Activated CD8-positive, alpha-beta memory T cell treated with anti-CD3 and anti-CD28 coated beads, Interleukin-2, amount 50 U/mL, for 48 hours (primary cell): ENCODE results near the gene UBE4B.
"Not testable (repeated sequence)": the region's sequence is repeated elsewhere in the genome, so short reads cannot be mapped to it uniquely, and the experiment has no call there.

Source experiments
- DNase-seq: peaks from one replicate; pipeline ENCODE4 v3.0.0-alpha.2; 2020

Gene UBE4B

DNA sequence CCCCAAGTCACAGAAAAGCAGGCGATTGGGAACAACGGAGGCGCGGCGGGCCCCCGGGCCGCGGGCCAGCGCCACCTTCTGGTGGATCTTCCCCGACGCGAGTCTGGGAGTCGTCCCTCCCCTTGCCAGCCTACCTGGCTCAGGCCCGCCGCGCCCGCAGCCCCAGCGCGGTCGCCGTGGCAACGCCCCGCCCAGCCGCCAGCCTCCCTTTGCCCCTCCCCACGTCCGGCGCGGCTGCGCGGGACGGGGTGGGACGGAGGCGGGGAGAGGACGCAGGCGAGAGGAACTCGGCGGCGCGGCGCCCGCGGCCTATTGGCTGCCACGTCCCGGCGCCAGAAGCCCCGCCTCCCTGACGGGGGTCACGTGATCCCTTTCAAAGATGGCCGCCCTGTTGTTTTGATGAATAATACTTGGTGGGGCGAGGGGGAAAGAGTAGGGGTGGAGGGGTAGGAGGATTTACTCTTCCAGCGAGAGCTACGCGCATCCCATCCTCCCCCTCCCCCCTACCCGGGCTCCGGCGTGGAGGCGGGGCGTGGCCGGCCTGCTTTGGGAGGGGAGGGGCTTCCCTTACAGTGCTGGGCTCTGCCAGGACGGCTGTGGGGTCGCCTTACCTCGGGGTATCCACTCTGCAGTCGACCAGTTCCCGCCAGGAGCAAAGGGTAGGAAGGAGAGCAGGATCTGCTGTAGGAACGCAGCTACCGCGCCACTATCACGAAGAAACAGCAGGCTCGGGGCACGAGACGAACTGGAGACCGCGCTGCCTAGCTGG is at the start of gene UBE4B:
Gene UBE4B (plus strand): TSS at position 369 of the 769 bp plus-strand sequence. CDS start 713 bp downstream, outside the sequence.
- DNase-seq, result peak; percentile 98

DNA sequence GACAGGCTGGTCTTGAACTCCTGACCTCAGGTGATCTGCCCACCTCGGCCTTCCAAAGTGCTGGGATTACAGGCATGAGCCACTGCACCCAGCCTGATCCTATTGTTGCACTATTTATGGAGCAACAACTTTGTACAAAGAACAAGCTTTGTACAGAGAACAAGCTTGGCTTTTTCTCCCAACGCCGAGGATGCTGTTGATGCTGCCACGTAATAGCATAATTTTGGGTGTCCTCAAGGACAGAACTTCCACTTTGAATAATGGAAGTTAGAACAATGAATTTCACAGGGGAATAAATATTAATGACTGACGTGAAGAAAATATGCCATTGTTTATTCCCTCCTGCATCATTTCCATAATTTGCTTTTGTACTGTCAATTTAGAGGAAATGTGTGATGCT is 48.5 kb upstream of the UBE4B start:
- no peak for DNase-seq

DNA sequence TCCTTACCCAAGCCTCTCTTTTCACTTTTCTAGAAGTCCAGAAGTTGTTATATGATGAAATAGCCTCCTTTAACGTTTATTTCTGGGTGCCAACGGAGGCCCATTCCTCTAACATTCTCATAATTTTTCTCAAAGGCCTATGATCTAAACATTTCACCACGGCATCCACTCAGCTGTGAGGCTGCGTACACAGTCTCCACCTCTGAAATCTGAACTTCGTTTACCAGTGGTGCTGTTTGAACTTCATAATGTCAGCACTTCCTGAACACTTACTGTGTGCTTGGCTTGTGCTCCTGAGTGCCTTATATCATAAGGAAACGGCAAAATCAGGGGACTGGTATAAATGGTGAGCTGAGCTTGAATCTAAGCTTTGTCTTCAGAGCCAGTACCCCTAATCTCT is 47.8 kb upstream of the UBE4B start:
- DNase-seq, result no peak

GRCh38 chr1:9989773-9990172 is 43.0 kb upstream of the UBE4B start:
- DNase-seq, result no peak

DNA sequence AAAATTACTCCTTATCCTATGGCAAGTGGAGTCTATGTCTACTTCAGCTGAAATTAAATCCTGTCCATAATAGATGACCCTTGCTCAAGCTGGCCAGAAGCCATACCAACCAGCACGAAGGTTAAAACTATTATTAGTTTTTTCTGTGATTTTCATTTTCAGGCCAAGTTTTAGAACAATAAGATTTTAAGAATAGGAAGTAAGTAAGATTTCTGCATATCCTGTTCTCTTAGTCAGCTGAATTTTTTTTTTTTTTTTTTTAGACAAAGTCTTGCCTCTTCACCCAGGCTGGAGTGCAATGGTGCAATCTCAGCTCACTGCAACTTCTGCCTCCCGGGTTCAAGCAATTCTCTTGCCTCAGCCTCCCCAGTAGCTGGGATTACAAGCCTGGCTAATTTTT is 41.8 kb upstream of the UBE4B start:
- no peak for DNase-seq

DNA sequence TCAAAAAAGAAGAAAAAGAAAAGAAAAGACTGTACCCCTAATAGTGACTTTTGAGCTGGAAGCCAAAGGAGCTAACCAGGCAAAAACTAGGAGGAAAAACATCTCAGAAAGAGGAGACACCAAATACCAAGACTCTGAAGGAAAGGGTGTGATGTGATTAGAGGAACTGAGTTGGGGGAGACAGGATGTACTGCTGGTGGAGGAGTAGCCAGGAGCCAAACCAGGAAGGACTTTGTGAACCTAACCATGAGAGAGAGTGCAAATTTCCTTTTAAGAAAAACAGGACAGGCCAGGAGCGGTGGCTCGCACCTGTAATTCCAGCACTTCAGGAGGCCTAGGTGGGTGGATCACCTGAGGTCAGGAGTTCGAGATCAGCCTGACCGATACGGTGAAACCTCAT is 39.8 kb upstream of the UBE4B start:
- DNase-seq, result no peak

- DNase-seq, result no peak
Observed at GRCh38 chr1:9993561-9994075, 39.1 kb upstream of the UBE4B start.

DNA sequence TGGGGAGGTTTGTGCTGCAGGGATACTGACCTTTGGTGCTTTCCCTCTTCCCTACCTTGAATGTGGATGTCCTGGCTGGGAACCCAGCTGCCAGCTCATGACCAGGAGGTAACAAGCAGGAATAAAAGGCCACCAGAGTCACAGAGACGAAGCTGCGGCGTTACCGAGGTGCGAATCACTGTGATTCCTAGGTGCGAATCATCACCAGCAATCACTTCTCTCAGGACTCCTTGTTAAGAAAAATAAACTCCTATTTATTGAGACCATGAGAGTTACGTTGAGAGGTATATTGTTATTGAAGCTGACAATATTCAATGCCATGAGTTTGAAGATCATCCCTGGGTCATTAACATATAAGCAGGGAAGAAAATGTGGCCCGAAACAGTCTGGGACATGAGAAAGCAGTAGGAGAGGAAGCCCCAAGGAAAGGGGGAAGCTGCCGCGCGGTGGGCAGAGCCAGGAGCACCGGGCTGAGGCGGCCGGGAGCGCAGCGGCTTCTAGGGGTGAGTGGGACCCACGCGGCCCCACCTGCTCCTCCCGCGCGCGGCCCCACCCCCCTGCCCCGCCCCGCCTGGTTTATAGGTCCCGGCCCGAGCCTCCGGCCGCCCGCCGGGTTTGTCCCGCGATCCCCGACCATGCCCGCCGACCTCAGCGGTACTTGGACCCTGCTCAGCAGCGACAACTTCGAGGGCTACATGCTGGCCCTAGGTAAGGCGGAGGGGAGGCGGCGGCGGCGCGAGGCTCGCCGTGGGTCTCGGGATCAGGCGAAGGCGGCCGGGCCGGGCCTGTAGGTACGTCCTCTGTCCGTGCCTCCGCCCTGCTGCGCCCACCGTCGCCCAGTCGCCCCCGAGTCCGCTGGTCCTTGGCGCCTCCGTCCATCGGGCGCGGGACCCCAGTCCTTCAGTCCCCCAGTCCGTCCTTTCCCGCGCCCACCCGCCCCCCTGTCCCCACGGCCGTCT is 35.9 kb upstream of the UBE4B start, which contains the start of gene RBP7:
Gene RBP7 (plus strand): TSS at position 605 of the 959 bp plus-strand sequence. CDS start 31 bp downstream, at position 636.
- peak; percentile 57 for DNase-seq

GRCh38 chr1:10001016-10001665 is 31.6 kb upstream of the UBE4B start:
- DNase-seq, result no peak

GRCh38 chr1:10005248-10005647 is 27.5 kb upstream of the UBE4B start:
- not testable (repeated sequence) for DNase-seq

GRCh38 chr1:10007169-10007568 is 25.6 kb upstream of the UBE4B start:
- no peak for DNase-seq

GRCh38 chr1:10014016-10014415 is 18.7 kb upstream of the UBE4B start:
- DNase-seq, result no peak

DNA sequence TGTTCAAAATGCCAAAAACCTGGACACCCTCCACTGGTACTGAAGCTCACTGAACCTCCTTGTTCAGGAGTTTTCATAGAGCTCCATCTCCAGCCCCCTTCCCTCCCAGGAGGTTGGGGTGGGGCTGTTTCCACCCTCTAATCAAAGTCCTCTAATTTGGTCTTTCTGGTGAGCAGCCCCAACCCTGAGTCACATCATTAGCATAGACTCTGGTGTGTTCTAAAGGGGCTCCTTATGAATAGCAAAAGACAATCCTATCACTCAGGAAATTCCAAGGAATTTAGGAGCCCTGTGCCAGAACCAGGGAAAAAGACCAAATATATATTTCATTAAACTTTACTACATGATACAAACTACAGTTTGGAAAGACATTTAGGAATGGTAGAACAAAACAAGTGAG is 13.2 kb upstream of the UBE4B start:
- DNase-seq, result no peak

- no peak for DNase-seq
Observed at GRCh38 chr1:10020086-10020485, 12.7 kb upstream of the UBE4B start.

DNA sequence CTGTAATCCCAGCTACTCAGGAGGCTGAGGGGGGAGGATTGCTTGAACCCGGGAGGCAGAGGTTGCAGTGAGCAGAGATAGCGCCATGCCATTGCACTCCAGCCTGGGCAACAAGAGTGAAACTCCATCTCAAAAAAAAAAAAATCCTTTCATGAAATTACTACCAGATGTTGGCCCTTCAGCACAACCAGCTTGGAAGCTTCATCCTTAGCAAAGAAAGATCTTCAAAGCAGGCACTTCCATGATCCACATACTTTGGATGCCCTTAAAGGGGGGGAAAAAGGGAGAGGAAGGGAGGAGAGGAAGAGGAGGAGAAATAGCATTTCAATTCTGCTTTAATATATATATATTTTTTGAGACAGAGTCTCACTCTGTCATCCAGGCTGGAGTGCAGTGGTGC is 12.1 kb upstream of the UBE4B start:
- DNase-seq, result not testable (repeated sequence)

DNA sequence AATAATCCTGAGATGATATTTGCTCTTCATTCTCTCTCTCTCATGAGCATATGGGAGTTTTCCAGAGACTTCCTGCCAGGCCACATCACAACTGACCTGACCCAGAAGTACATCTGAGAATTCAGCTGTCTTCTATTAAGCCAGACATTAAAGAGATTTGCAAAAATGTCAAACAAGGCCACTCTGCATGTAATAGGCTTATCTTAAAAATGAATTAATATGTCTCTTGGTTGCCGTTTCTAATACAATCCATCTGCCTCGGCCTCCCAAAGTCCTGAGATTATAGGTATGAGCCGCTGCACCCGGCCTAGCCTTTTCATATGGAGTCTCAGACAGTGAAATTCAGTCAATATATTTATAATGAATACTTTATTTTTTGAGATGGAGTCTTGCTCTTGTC is 10.8 kb upstream of the UBE4B start:
- DNase-seq, result not testable (repeated sequence)

- no peak for DNase-seq
Observed at GRCh38 chr1:10022656-10023055, 10.1 kb upstream of the UBE4B start.

- DNase-seq, result no peak
Observed at GRCh38 chr1:10025354-10025753, 7.4 kb upstream of the UBE4B start.

DNA sequence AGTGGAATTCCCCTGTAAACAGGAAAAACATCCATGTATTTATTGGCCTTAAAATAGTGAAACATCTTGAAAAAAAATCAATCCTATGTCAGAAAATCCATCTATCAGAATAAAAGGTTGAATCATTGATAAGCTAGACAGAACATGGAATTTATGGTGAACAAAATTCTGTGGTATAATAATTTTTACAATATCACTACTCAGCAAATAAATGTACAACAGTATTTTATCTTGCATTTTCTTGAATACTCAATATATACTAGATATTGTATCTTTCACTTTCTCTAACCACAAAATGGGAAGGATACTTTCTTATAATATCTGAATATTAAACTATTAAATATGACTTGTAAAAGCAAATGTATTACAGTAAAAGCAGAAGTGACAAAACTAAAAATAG is 5.7 kb upstream of the UBE4B start:
- no peak for DNase-seq

GRCh38 chr1:10028956-10029500 is 3.7 kb upstream of the UBE4B start:
- DNase-seq, result not testable (repeated sequence)

DNA sequence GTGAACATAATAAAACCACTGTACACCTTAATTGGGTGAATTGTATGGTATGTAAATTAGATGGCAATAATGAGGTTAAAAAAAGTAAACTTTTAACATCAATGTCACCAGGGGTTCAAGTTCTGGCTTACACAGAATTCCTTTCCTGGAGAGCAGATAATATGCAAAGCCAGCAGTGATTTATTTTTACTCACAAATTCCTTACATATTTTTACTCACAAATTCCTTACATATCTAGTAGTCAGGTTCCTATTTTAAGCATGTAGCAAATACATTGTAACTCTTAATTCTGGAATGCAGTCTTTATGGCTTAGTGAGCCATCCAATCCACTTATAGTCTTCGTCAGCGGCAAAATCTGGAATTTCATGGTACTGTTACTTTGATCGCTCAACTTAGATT is 1.3 kb upstream of the UBE4B start:
- DNase-seq, result no peak

DNA sequence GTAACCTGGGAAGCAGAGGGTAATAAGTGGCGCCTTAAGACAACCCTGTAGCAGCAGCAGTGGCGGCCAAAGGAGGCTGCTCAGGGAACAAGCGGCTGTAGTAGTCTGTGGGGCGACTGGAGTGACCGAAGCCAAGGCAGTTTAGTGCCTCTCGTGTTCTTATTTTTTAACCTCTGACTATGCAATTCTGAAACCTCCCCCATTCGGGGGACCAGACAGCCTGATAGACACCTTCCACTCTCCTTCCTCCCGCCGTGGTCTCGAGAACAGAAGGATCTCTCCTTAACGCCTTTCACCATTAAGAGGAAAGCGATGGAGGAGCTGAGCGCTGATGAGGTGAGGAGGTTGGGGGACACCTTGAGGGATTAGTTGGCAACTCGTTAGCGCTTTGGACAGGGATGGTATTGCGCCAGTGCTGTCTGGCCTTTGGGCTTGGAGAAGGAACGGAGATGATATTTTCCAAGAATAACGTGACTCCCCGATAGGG is 644 bp downstream of the UBE4B start:
- DNase-seq, result no peak

GRCh38 chr1:10042746-10043145 is 10.0 kb downstream of the UBE4B start:
- DNase-seq, result no peak
